Fibroblast of lung (primary cell): ENCODE data around the gene FAM118A.

Source experiments
- EZH2 ChIP-seq: IDR thresholded peaks from 2 replicates; pipeline ENCODE4 v1.5.1; 2012; ENCODE audit warnings: low read length, control low read depth, mild to moderate bottlenecking; ENCODE audit errors: missing control alignments
- TF ChIP-seq, protein P1 (sequence below), 2 donors: IDR thresholded peaks in 1 of 2; conservative IDR thresholded peaks in 1 of 2; 1 replicate in 1 of 2; 2 replicates in 1 of 2; pipeline ENCODE4 v1.5.1; 2011 to 2012; ENCODE audit warnings: low read length in 2 of 2, control low read depth in 1 of 2, inconsistent platforms in 1 of 2, low read depth in 1 of 2, mild to moderate bottlenecking in 1 of 2

DNA sequence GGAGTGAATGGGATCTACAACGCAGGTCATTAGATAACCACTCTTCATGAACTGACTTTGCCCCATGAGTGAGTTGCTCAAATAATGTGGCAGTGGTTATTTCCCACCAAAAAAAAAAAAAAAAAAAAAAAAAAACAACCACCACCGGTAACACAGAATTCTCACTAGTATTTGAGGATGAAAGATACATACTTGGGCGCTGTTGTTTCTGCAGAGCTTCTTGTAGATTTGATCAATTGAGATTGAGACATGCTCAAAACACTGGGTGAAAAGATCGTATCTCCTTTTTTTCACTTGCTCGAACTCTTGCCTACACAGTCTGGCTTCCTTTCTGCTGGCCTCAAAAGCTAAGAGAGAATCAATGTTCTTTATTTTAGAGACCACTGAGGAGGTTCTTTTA, 44.1 kb downstream of the FAM118A start:
- TF ChIP-seq, protein P1, sequence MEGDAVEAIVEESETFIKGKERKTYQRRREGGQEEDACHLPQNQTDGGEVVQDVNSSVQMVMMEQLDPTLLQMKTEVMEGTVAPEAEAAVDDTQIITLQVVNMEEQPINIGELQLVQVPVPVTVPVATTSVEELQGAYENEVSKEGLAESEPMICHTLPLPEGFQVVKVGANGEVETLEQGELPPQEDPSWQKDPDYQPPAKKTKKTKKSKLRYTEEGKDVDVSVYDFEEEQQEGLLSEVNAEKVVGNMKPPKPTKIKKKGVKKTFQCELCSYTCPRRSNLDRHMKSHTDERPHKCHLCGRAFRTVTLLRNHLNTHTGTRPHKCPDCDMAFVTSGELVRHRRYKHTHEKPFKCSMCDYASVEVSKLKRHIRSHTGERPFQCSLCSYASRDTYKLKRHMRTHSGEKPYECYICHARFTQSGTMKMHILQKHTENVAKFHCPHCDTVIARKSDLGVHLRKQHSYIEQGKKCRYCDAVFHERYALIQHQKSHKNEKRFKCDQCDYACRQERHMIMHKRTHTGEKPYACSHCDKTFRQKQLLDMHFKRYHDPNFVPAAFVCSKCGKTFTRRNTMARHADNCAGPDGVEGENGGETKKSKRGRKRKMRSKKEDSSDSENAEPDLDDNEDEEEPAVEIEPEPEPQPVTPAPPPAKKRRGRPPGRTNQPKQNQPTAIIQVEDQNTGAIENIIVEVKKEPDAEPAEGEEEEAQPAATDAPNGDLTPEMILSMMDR (conservative IDR thresholded peaks at IDR 0.05 in 1 of 2, IDR thresholded peaks at IDR 0.05 in 1 of 2; ENCODE audit: low read depth in 1 of 2, low read length in 2 of 2), result no peak
- TF ChIP-seq EZH2, result no peak
